ENCODE results near the gene UBE4B. TPM values are rescaled to one million over a fixed set of nuclear protein-coding genes. Genes with fewer than 3 reads are reported as not detected.
"Not testable (repeated sequence)": the region's sequence is repeated elsewhere in the genome, so short reads cannot be mapped to it uniquely, and the experiment has no call there.

The UBE4B gene
- total RNA-seq, 1 experiment from 2014 or later = 80.8 TPM

DNA sequence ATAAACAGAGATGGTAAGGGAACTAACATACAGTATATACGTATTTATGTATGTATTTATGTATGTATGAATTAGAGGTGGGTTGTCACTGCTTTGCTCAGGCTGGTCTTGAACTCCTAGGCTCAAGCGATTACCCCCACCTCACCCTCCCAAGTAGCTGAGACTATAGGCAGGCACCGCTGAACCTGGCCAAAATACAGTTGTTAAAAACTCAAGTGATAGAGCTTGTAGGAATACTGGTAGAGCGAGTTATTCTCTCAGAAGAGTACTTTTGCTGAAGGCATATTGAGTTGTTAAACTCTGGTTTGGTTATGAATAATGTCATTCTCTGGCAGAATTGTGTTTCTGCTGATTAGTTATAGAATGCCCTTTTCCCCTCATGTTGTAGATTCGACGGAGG is 38.9 kb downstream of the UBE4B start:
- no peaks in the 10 kb centered on the region for H3K9me3 Mint-ChIP-seq
- H3K4me3 Mint-ChIP-seq = no peak overlapping the region
- no peaks in the 10 kb centered on the region for H3K36me3 Mint-ChIP-seq
- H3K27ac Mint-ChIP-seq = peak overlapping the region; percentile 83; the same call in 1 of the 2 replicates
- ChIA-PET POLR2A (no interaction called here), CTCF (interaction anchor here (0.7 to 1.3 kb wide), 2 partner anchors 81 to 287 kb away, joined by 3 to 4 read pairs; no protein-coding TSS in a partner anchor)
- H3K27me3 Mint-ChIP-seq (ENCODE audit: low read depth) = no peaks in the 10 kb centered on the region
- peak; percentile 24; the same call in 1 of the 2 replicates for ATAC-seq
- no peak for DNase-seq (ENCODE audit: low spot score)
- TF ChIP-seq ZNF281 (CRISPR knock-in tag; IDR thresholded peaks at IDR 0.05) = no peak
- TF ChIP-seq, protein P1, sequence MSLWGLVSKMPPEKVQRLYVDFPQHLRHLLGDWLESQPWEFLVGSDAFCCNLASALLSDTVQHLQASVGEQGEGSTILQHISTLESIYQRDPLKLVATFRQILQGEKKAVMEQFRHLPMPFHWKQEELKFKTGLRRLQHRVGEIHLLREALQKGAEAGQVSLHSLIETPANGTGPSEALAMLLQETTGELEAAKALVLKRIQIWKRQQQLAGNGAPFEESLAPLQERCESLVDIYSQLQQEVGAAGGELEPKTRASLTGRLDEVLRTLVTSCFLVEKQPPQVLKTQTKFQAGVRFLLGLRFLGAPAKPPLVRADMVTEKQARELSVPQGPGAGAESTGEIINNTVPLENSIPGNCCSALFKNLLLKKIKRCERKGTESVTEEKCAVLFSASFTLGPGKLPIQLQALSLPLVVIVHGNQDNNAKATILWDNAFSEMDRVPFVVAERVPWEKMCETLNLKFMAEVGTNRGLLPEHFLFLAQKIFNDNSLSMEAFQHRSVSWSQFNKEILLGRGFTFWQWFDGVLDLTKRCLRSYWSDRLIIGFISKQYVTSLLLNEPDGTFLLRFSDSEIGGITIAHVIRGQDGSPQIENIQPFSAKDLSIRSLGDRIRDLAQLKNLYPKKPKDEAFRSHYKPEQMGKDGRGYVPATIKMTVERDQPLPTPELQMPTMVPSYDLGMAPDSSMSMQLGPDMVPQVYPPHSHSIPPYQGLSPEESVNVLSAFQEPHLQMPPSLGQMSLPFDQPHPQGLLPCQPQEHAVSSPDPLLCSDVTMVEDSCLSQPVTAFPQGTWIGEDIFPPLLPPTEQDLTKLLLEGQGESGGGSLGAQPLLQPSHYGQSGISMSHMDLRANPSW (CRISPR knock-in tag; conservative IDR thresholded peaks at IDR 0.05; ENCODE audit: low read depth) = no peak
- peaks cover 23% of the 10 kb centered on the region for H3K4me1 Mint-ChIP-seq

- ATAC-seq; H3K4me3 Mint-ChIP-seq; H3K9me3 Mint-ChIP-seq; H3K27me3 Mint-ChIP-seq (ENCODE audit: low read depth); DNase-seq (ENCODE audit: low spot score); POLR2A ChIA-PET; H3K36me3 Mint-ChIP-seq: not testable (repeated sequence)
- CTCF ChIA-PET = interaction anchor here (0.6 kb wide), 2 partner anchors 168 to 836 kb away, joined by 3 read pairs; no protein-coding TSS in a partner anchor
- peak overlapping the region; percentile 79 for H3K27ac Mint-ChIP-seq
- peaks cover 19% of the 10 kb centered on the region for H3K4me1 Mint-ChIP-seq
Observed at GRCh38 chr1:10073371-10073770, 40.6 kb downstream of the UBE4B start.

GRCh38 chr1:10074059-10074851 is 41.5 kb downstream of the UBE4B start:
- Mint-ChIP-seq H3K27me3 (ENCODE audit: low read depth) (no peaks in the 10 kb centered on the region), H3K27ac (peak overlapping the region; percentile 21; the same call in 1 of the 2 replicates), H3K4me1 (peaks cover 10% of the 10 kb centered on the region), H3K9me3 (no peaks in the 10 kb centered on the region; the same call in 1 of the 2 replicates), H3K4me3 (no peak overlapping the region), H3K36me3 (no peaks in the 10 kb centered on the region; the same call in 1 of the 2 replicates)
- DNase-seq (ENCODE audit: low spot score) (no peak), ATAC-seq (no peak)
- POLR2A ChIA-PET = no interaction called here
- TF ChIP-seq, protein P2, sequence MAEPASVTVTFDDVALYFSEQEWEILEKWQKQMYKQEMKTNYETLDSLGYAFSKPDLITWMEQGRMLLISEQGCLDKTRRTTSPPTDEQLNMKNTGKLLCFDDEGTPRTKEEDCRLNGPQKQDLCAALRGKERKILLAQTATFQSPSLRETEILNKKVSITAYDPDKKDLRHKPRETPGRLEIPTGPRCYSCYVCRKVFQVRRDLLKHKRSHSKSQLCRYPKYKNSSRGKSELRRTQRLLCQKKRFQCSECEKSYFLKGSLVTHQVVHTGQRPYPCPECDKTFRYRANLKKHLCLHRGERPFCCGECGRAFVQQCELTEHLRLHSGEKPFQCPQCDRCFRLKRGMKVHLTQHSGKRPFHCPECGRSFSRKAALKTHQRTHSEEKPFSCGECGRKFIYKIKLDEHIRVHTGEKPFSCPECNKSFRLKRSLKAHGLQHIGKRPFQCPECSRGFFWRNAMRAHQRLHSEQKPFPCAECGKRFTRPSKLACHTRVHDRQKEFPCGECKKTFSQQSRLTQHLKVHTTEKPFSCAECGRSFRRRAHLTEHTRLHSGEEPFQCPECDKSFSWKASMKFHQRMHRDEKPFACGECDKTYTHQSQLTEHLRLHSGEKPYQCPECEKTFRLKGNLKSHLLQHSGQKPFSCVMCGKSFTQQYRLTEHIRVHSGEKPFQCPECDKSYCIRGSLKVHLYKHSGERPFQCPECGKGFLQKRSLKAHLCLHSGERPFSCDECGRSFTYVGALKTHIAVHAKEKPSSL (CRISPR knock-in tag; conservative IDR thresholded peaks at IDR 0.05) = no peak
- no peak for TF ChIP-seq IRF2 (CRISPR knock-in tag; IDR thresholded peaks at IDR 0.05; ENCODE audit: borderline replicate concordance, low read depth)
- no peak for TF ChIP-seq E2F1 (CRISPR knock-in tag; IDR thresholded peaks at IDR 0.05)
- no peak for TF ChIP-seq NR2C2 (CRISPR knock-in tag; IDR thresholded peaks at IDR 0.05)
- no peak for TF ChIP-seq PRRX2 (CRISPR knock-in tag; IDR thresholded peaks at IDR 0.05)
- no peak for TF ChIP-seq FOXP1 (CRISPR knock-in tag; IDR thresholded peaks at IDR 0.05; ENCODE audit: borderline replicate concordance)
- TF ChIP-seq CBFB (CRISPR knock-in tag; IDR thresholded peaks at IDR 0.05; ENCODE audit: low read depth) = no peak
- no peak for TF ChIP-seq JAZF1 (CRISPR knock-in tag; IDR thresholded peaks at IDR 0.05)
- no peak for TF ChIP-seq ATF2 (CRISPR knock-in tag; IDR thresholded peaks at IDR 0.05; ENCODE audit: borderline replicate concordance, low read depth)
- no peak for TF ChIP-seq SP1 (CRISPR knock-in tag; conservative IDR thresholded peaks at IDR 0.05)
- TF ChIP-seq MYBL2 (CRISPR knock-in tag; IDR thresholded peaks at IDR 0.05) = no peak
- TF ChIP-seq IRF1 (CRISPR knock-in tag; IDR thresholded peaks at IDR 0.05) = no peak
- no peak for TF ChIP-seq NR3C1 (CRISPR knock-in tag; conservative IDR thresholded peaks at IDR 0.05; ENCODE audit: low read depth)
- no peak for TF ChIP-seq NFE2L1 (CRISPR knock-in tag; IDR thresholded peaks at IDR 0.05)
- no peak for TF ChIP-seq ERG (CRISPR knock-in tag; IDR thresholded peaks at IDR 0.05)
- CTCF ChIA-PET = interaction anchor here (0.6 kb wide), 1 partner anchor 167 kb away, joined by 3 read pairs; no protein-coding TSS in a partner anchor

All from WTC11 (cell line).